GM06990 (cell line): ENCODE measurements around the gene ZNF488.

Experiments used
- DNase-seq: peaks from one replicate; pipeline ENCODE4 v3.0.0-alpha.2; 2011; ENCODE audit not compliant: insufficient read length; ENCODE audit errors: extremely low read depth
- H3K27me3 ChIP-seq: replicated peaks from 2 replicates; pipeline ENCODE4 v1.6.0; 2011; ENCODE audit warnings: low read length; ENCODE audit not compliant: control insufficient read depth, insufficient read depth
- H3K36me3 ChIP-seq: 2 replicates; pipeline ENCODE4 v1.5.1; 2011; ENCODE audit warnings: low read length; ENCODE audit not compliant: control insufficient read depth, insufficient read depth
- H3K4me3 ChIP-seq: replicated peaks from 2 replicates; pipeline ENCODE4 v1.5.1; 2011; ENCODE audit warnings: low read depth, mild to moderate bottlenecking, control low read depth, low read length
- TF ChIP-seq, protein P1 (sequence below): IDR thresholded peaks from 2 replicates; pipeline ENCODE4 v1.5.1; 2011; ENCODE audit warnings: low read length, control low read depth, mild to moderate bottlenecking, inconsistent platforms; ENCODE audit not compliant: insufficient read depth, poor library complexity, severe bottlenecking

Gene ZNF488

DNA sequence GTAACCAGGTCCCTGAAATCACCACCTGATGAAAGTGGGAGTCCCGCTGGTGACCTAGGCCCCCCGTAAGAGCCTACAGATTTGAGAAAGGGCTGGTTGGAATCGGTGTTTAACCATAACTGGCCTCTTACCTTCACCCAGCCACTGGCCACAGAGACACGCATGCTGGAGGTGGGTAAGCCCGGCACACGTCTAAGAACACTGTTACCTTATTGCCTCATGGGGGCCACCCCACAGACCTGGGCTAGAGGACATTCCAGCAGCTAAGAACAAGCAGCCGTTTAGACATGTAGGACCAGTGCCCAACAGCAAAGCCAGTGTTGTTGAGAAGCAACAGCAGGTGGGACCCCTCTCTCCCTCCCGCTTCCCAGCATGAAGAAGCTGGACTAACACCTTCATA, 64.3 kb downstream of the ZNF488 start:
- no peaks in the 10 kb centered on the region for H3K36me3 ChIP-seq
- H3K4me3 ChIP-seq, result no peak overlapping the region
- TF ChIP-seq, protein P1, sequence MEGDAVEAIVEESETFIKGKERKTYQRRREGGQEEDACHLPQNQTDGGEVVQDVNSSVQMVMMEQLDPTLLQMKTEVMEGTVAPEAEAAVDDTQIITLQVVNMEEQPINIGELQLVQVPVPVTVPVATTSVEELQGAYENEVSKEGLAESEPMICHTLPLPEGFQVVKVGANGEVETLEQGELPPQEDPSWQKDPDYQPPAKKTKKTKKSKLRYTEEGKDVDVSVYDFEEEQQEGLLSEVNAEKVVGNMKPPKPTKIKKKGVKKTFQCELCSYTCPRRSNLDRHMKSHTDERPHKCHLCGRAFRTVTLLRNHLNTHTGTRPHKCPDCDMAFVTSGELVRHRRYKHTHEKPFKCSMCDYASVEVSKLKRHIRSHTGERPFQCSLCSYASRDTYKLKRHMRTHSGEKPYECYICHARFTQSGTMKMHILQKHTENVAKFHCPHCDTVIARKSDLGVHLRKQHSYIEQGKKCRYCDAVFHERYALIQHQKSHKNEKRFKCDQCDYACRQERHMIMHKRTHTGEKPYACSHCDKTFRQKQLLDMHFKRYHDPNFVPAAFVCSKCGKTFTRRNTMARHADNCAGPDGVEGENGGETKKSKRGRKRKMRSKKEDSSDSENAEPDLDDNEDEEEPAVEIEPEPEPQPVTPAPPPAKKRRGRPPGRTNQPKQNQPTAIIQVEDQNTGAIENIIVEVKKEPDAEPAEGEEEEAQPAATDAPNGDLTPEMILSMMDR, result no peak
- no peak for DNase-seq
- H3K27me3 ChIP-seq, result no peaks in the 10 kb centered on the region

DNA sequence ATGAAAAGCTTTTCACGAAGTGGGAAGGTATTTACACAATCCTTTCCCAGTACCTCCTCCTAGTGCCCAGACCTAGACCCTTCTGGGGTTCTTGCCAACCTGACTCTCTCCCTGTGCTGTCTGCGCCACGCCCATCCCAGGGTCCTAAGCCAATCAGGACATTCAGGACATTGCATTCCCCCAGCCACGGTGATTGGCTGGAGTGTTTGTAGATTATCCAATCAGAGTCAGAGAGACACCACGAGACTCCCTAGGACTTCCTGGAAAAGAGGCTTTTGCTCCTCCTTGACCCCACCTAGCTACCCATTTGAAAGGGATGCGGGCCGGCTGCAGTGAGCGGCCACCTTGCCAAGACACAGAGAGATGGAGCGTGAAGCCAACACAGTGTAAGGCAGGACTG, 65.4 kb downstream of the ZNF488 start:
- TF ChIP-seq, protein P1, result no peak
- H3K27me3 ChIP-seq, result no peaks in the 10 kb centered on the region
- no peaks in the 10 kb centered on the region for H3K36me3 ChIP-seq
- H3K4me3 ChIP-seq, result no peak overlapping the region
- no peak for DNase-seq

- DNase-seq, result no peak
- Histone ChIP-seq H3K27me3 (no peaks in the 10 kb centered on the region; the same call in 1 of the 2 replicates), H3K4me3 (no peak overlapping the region), H3K36me3 (no peaks in the 10 kb centered on the region)
- TF ChIP-seq, protein P1, result no peak
Observed at GRCh38 chr10:47317251-47317650, 66.8 kb downstream of the ZNF488 start.

- Histone ChIP-seq H3K4me3 (no peak overlapping the region), H3K36me3 (no peaks in the 10 kb centered on the region), H3K27me3 (no peaks in the 10 kb centered on the region; the same call in 1 of the 2 replicates)
- TF ChIP-seq, protein P1, result no peak
- no peak for DNase-seq
Observed at GRCh38 chr10:47316131-47316530, 68.0 kb downstream of the ZNF488 start.
